HepG2 (cell line): Measurements from ENCODE around the gene CUL2.
A peak's percentile ranks its signal among the peaks of the same experiment; 100 is the strongest.

ENCODE experiments used
- CTCF ChIP-seq: sonication (generic); formaldehyde crosslinking; IDR thresholded peaks from 2 replicates; pipeline ENCODE4 v1.5.0; 2020; ENCODE audit warnings: mild to moderate bottlenecking, missing genetic modification reagents, moderate library complexity
- ELF1 ChIP-seq: sonication (generic); formaldehyde crosslinking; IDR thresholded peaks from 2 replicates; pipeline ENCODE4 v1.4.0; 2020; ENCODE audit warnings: missing genetic modification reagents
- KDM5B ChIP-seq: sonication (generic); formaldehyde crosslinking; IDR thresholded peaks from 2 replicates; pipeline ENCODE4 v1.4.0; 2020; ENCODE audit warnings: missing genetic modification reagents, mild to moderate bottlenecking, borderline replicate concordance
- MYC ChIP-seq: sonication (generic); formaldehyde crosslinking; IDR thresholded peaks from 2 replicates; pipeline ENCODE4 v1.9.0; 2021; ENCODE audit warnings: missing genetic modification reagents, borderline replicate concordance
- POLR2A ChIP-seq, 2 experiments: IDR thresholded peaks; 2 replicates each; pipeline ENCODE4 v1.6.1; 2011; ENCODE audit warnings: low read depth in 2 of 2, low read length in 2 of 2, mild to moderate bottlenecking in 1 of 2, moderate library complexity in 1 of 2; ENCODE audit not compliant: insufficient read depth in 1 of 2
- ZNF274 ChIP-seq: sonication (generic); formaldehyde crosslinking; IDR thresholded peaks from 2 replicates; pipeline ENCODE4 v1.5.1; 2020; ENCODE audit warnings: mild to moderate bottlenecking, missing genetic modification reagents

GRCh38 chr10:35126530-35127288 is 36.6 kb upstream of the CUL2 start, which contains the start of gene CREM:
- peak; percentile 74 for TF ChIP-seq KDM5B (CRISPR knock-in tag)
- TF ChIP-seq CTCF (CRISPR knock-in tag) = peak; percentile 89
- TF ChIP-seq POLR2A (IDR thresholded peaks at IDR 0.05; ENCODE audit: insufficient read depth in 1 of 2, low read depth in 2 of 2, low read length in 2 of 2) = peak; percentile 75 to 88
- TF ChIP-seq ELF1 = peak; percentile 80
- TF ChIP-seq MYC = no peak; the same call in 1 of the 2 replicates
- peak; percentile 49; the same call in 1 of the 2 replicates for TF ChIP-seq ZNF274
